Measurements from ENCODE around the gene CTNNA2. TPM values are rescaled to one million over a fixed set of nuclear protein-coding genes. Genes with fewer than 3 reads are reported as not detected.
"Not testable (repeated sequence)": the region's sequence is repeated elsewhere in the genome, so short reads cannot be mapped to it uniquely, and the experiment has no call there.

The CTNNA2 gene
- total RNA-seq, 1 experiment from 2014 or later, result not detected

DNA sequence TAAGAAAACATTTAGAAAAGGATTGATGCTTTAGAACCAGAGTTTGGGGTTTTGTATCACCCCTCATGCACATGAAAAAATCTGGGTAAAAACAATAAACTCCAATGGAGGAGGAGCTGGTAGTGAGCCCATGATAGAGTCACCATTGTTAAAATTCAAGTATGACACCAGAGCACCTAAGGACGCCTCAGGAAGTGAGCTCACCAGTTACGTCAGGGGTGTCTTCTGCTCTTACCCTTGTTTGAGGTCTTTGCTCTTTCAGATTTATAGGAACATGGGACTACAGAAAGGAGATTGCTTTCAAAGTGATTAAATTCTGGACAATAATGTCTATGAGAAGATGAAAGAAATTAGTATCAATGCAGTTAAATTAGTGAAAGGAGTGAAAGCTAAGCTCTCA lies 685.2 kb downstream of the CTNNA2 start:
- H3K27ac ChIP-seq, result no peak overlapping the region
- DNase-seq, result no peak
- H3F3A ChIP-seq (ENCODE audit: insufficient read depth, low read depth), result no peaks in the 10 kb centered on the region
- H3K4me2 ChIP-seq, result no peak overlapping the region
- POLR2A ChIA-PET (ENCODE audit: unreplicated experiment), result no interaction called here
- intact Hi-C loops (cut with micrococcal nuclease; ENCODE audit: unreplicated experiment), result no loop called here
- no peaks in the 10 kb centered on the region for H3K79me2 ChIP-seq (ENCODE audit: low read depth)
- TF ChIP-seq EZH2 (IDR thresholded peaks at IDR 0.05; ENCODE audit: low read depth), result no peak
- TF ChIP-seq, protein P1, sequence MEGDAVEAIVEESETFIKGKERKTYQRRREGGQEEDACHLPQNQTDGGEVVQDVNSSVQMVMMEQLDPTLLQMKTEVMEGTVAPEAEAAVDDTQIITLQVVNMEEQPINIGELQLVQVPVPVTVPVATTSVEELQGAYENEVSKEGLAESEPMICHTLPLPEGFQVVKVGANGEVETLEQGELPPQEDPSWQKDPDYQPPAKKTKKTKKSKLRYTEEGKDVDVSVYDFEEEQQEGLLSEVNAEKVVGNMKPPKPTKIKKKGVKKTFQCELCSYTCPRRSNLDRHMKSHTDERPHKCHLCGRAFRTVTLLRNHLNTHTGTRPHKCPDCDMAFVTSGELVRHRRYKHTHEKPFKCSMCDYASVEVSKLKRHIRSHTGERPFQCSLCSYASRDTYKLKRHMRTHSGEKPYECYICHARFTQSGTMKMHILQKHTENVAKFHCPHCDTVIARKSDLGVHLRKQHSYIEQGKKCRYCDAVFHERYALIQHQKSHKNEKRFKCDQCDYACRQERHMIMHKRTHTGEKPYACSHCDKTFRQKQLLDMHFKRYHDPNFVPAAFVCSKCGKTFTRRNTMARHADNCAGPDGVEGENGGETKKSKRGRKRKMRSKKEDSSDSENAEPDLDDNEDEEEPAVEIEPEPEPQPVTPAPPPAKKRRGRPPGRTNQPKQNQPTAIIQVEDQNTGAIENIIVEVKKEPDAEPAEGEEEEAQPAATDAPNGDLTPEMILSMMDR (conservative IDR thresholded peaks at IDR 0.05), result no peak
- no peaks in the 10 kb centered on the region for H3K9me3 ChIP-seq (ENCODE audit: insufficient read depth, low read depth)
- CTCF ChIA-PET, result no interaction called here
- BruUV-seq (replicated peaks), result no TSS peak
- no peaks in the 10 kb centered on the region for H3K27me3 ChIP-seq (ENCODE audit: insufficient read depth, low read depth)
- H3K9me2 ChIP-seq (ENCODE audit: insufficient read depth), result no peaks in the 10 kb centered on the region
- H4K20me1 ChIP-seq (ENCODE audit: insufficient read depth), result no peaks in the 10 kb centered on the region
- no peak overlapping the region for H3K4me3 ChIP-seq
- no peak overlapping the region for H2AFZ ChIP-seq
- H3K36me3 ChIP-seq (ENCODE audit: low read depth), result no peaks in the 10 kb centered on the region
- H3K4me1 ChIP-seq (replicated peaks; ENCODE audit: insufficient read depth), result no peaks in the 10 kb centered on the region

- Histone ChIP-seq H3K9me3 (ENCODE audit: insufficient read depth, low read depth) (no peaks in the 10 kb centered on the region), H2AFZ (no peak overlapping the region), H3K9me2 (ENCODE audit: insufficient read depth) (no peaks in the 10 kb centered on the region), H3K27ac (no peak overlapping the region), H3K4me2 (no peak overlapping the region), H3F3A (ENCODE audit: insufficient read depth, low read depth) (no peaks in the 10 kb centered on the region), H3K4me1 (replicated peaks; ENCODE audit: insufficient read depth) (no peaks in the 10 kb centered on the region), H3K79me2 (ENCODE audit: low read depth) (no peaks in the 10 kb centered on the region), H4K20me1 (ENCODE audit: insufficient read depth) (no peaks in the 10 kb centered on the region), H3K36me3 (ENCODE audit: low read depth) (no peaks in the 10 kb centered on the region), H3K27me3 (ENCODE audit: insufficient read depth, low read depth) (no peaks in the 10 kb centered on the region), H3K4me3 (no peak overlapping the region)
- ChIA-PET CTCF (no interaction called here), POLR2A (ENCODE audit: unreplicated experiment) (no interaction called here)
- DNase-seq, result no peak
- TF ChIP-seq, protein P1 (conservative IDR thresholded peaks at IDR 0.05), result no peak
- TF ChIP-seq EZH2 (IDR thresholded peaks at IDR 0.05; ENCODE audit: low read depth), result no peak
- intact Hi-C loops (cut with micrococcal nuclease; ENCODE audit: unreplicated experiment), result no loop called here
- BruUV-seq (replicated peaks), result no TSS peak
Observed at GRCh38 chr2:80199504-80199903, 686.7 kb downstream of the CTNNA2 start.

DNA sequence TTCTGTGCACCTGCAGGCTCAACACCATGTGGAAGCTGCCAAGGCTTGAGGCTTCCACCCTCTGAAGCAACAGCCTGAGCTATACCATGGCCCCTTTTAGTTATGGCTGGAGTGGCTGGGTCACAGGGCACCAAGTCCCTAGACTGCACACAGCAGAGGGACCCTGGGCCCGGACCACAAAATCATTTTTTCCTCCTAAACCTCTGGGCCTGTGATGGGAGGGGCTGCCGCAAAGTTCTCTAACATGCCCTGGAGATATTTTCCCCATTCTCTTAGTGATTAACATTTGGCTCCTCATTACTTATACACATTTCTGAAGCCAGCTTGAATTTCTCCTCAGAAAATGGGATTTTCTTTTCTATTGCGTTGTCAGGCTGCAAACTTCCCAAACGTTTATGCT lies 691.1 kb downstream of the CTNNA2 start:
- H3K4me1 ChIP-seq (replicated peaks; ENCODE audit: insufficient read depth); CTCF ChIA-PET; H2AFZ ChIP-seq; DNase-seq; H3K79me2 ChIP-seq (ENCODE audit: low read depth); H3K27ac ChIP-seq; H3K4me2 ChIP-seq; H3K27me3 ChIP-seq (ENCODE audit: insufficient read depth, low read depth); H3K4me3 ChIP-seq; H3K9me2 ChIP-seq (ENCODE audit: insufficient read depth); POLR2A ChIA-PET (ENCODE audit: unreplicated experiment); intact Hi-C loops (cut with micrococcal nuclease; ENCODE audit: unreplicated experiment); BruUV-seq (replicated peaks); H4K20me1 ChIP-seq (ENCODE audit: insufficient read depth); H3K36me3 ChIP-seq (ENCODE audit: low read depth); H3K9me3 ChIP-seq (ENCODE audit: insufficient read depth, low read depth); H3F3A ChIP-seq (ENCODE audit: insufficient read depth, low read depth): not testable (repeated sequence)

- no TSS peak for BruUV-seq (replicated peaks)
- Histone ChIP-seq H3K9me2 (ENCODE audit: insufficient read depth) (no peaks in the 10 kb centered on the region), H3K4me3 (no peak overlapping the region), H3K27me3 (ENCODE audit: insufficient read depth, low read depth) (no peaks in the 10 kb centered on the region), H3K9me3 (ENCODE audit: insufficient read depth, low read depth) (no peaks in the 10 kb centered on the region), H3F3A (ENCODE audit: insufficient read depth, low read depth) (no peaks in the 10 kb centered on the region), H3K27ac (no peak overlapping the region), H3K79me2 (ENCODE audit: low read depth) (no peaks in the 10 kb centered on the region), H2AFZ (no peak overlapping the region), H3K4me2 (no peak overlapping the region), H3K4me1 (replicated peaks; ENCODE audit: insufficient read depth) (no peaks in the 10 kb centered on the region), H4K20me1 (ENCODE audit: insufficient read depth) (no peaks in the 10 kb centered on the region), H3K36me3 (ENCODE audit: low read depth) (no peaks in the 10 kb centered on the region)
- ChIA-PET CTCF (no interaction called here), POLR2A (ENCODE audit: unreplicated experiment) (no interaction called here)
- no peak for DNase-seq
- intact Hi-C loops (cut with micrococcal nuclease; ENCODE audit: unreplicated experiment), result no loop called here
- TF ChIP-seq, protein P1 (conservative IDR thresholded peaks at IDR 0.05), result no peak
- no peak for TF ChIP-seq EZH2 (IDR thresholded peaks at IDR 0.05; ENCODE audit: low read depth)
Observed at GRCh38 chr2:80205498-80205897, 692.6 kb downstream of the CTNNA2 start.

Data from PC-9 (cell line).